H1 (cell line): Measurements from ENCODE around the gene RBP5. TPM values are rescaled to one million over a fixed set of nuclear protein-coding genes. Genes with fewer than 3 reads are reported as not detected.

Experiments
- CTCF ChIA-PET: fragments of 300-600 bp; sonication (Branson Sonifier 250); formaldehyde crosslinking; loops from one replicate; lab custom pipeline; 2021; ENCODE audit not compliant: partially characterized antibody; lab: Charles Lee
- POLR2A ChIA-PET: fragments of 300-600 bp; sonication (Branson Sonifier 250); formaldehyde crosslinking; loops from one replicate; lab custom pipeline; 2021; ENCODE audit warnings: inconsistent platforms; ENCODE audit not compliant: partially characterized antibody; lab: Charles Lee
- DNase-seq, 2 experiments: peaks; one replicate each; pipeline versions ENCODE4 v3.0.0 to v3.0.0-alpha.2; 2010 to 2022; ENCODE audit warnings: low spot score in 2 of 2, low read depth in 1 of 2, mixed read lengths in 1 of 2
- FAIRE-seq: peaks from 2 replicates; lab custom pipeline; 2011; peaks lifted over from hg19 to GRCh38; lab: Jason Lieb, UNC
- H2AFZ ChIP-seq: 2 replicates; pipeline ENCODE4 v1.8.1; 2012; ENCODE audit warnings: low read length, inconsistent platforms
- H2AK5ac ChIP-seq: 2 replicates; pipeline ENCODE4 v1.6.1; 2013; ENCODE audit warnings: low read depth, low read length
- H2BK120ac ChIP-seq: replicated peaks from 2 replicates; pipeline ENCODE3; 2013; ENCODE audit warnings: low read depth, low read length, inconsistent platforms
- H2BK12ac ChIP-seq: 2 replicates; pipeline ENCODE4 v1.6.1; 2013; ENCODE audit warnings: low read depth, low read length
- H2BK15ac ChIP-seq: 2 replicates; pipeline ENCODE4 v1.6.1; 2013; ENCODE audit warnings: low read length
- H2BK20ac ChIP-seq: 2 replicates; pipeline ENCODE4 v1.6.1; 2013; ENCODE audit warnings: low read length
- H2BK5ac ChIP-seq: 2 replicates; pipeline ENCODE4 v1.6.1; 2013; ENCODE audit warnings: low read depth, low read length
- H3K14ac ChIP-seq: 2 replicates; pipeline ENCODE4 v1.6.1; 2013; ENCODE audit warnings: inconsistent platforms; ENCODE audit not compliant: insufficient read length
- H3K18ac ChIP-seq: 2 replicates; pipeline ENCODE4 v1.6.1; 2013; ENCODE audit warnings: low read length; ENCODE audit errors: extremely low read depth
- H3K23ac ChIP-seq: 2 replicates; pipeline ENCODE4 v1.6.1; 2013; ENCODE audit warnings: inconsistent platforms; ENCODE audit not compliant: insufficient read length
- H3K23me2 ChIP-seq: 2 replicates; pipeline ENCODE4 v1.6.1; 2013; ENCODE audit warnings: low read depth, low read length
- H3K27ac ChIP-seq: 2 replicates; pipeline ENCODE4 v1.6.1; 2011; ENCODE audit warnings: low read depth, low read length, inconsistent platforms
- H3K27me3 ChIP-seq, 4 experiments: replicated peaks in 1 of 4; 1 replicate in 1 of 4; 2 replicates in 3 of 4; pipeline versions ENCODE4 v1.6.1 to v1.8.1; 2011 to 2013; ENCODE audit warnings: low read length in 3 of 4, mild to moderate bottlenecking in 3 of 4, inconsistent platforms in 2 of 4, mixed read lengths in 2 of 4, moderate library complexity in 1 of 4; ENCODE audit not compliant: control insufficient read depth in 3 of 4, insufficient read depth in 3 of 4; ENCODE audit errors: extremely low read depth in 1 of 4
- H3K36me3 ChIP-seq, 4 experiments: 2 replicates each; pipeline versions ENCODE4 v1.6.1 to v1.8.1; 2011 to 2013; ENCODE audit warnings: mild to moderate bottlenecking in 4 of 4, low read length in 3 of 4, moderate library complexity in 2 of 4, control low read depth in 1 of 4, inconsistent platforms in 1 of 4; ENCODE audit not compliant: insufficient read depth in 4 of 4, control insufficient read depth in 2 of 4
- H3K4ac ChIP-seq: replicated peaks from 2 replicates; pipeline ENCODE3; 2013; ENCODE audit warnings: low read length, low read depth, mixed read lengths, inconsistent platforms; ENCODE audit not compliant: insufficient read length
- H3K4me1 ChIP-seq, 4 experiments: replicated peaks in 1 of 4; 1 replicate in 1 of 4; 2 replicates in 3 of 4; pipeline versions ENCODE4 v1.6.1 to v1.8.1; 2011 to 2013; ENCODE audit warnings: low read length in 3 of 4, inconsistent platforms in 2 of 4, mixed read lengths in 1 of 4; ENCODE audit not compliant: insufficient read depth in 4 of 4, control insufficient read depth in 3 of 4
- H3K4me2 ChIP-seq, 2 experiments: 2 replicates each; pipeline versions ENCODE4 v1.6.1 to v1.8.1; 2011 to 2013; ENCODE audit warnings: low read depth in 2 of 2, low read length in 2 of 2, control low read depth in 1 of 2, inconsistent platforms in 1 of 2, mild to moderate bottlenecking in 1 of 2; ENCODE audit not compliant: insufficient read depth in 1 of 2
- H3K4me3 ChIP-seq, 4 experiments: fragments of 200-600, 300-600 bp in 1 of 4; sonication (generic), shearing (Covaris generic), sonication (Bioruptor Twin) in 1 of 4; 2 replicates each; pipeline versions ENCODE4 v1.5.1 to v1.8.1; 2011 to 2016; ENCODE audit warnings: low read length in 4 of 4, low read depth in 3 of 4, control low read depth in 2 of 4, inconsistent platforms in 2 of 4, mild to moderate bottlenecking in 2 of 4, mixed read lengths in 1 of 4, moderate library complexity in 1 of 4; ENCODE audit not compliant: insufficient read depth in 2 of 4; ENCODE audit errors: extremely low read depth in 1 of 4
- H3K56ac ChIP-seq: replicated peaks from 2 replicates; pipeline ENCODE3; 2013; ENCODE audit warnings: low read depth, mild to moderate bottlenecking, mixed read lengths, low read length, inconsistent platforms; ENCODE audit not compliant: insufficient read length
- H3K79me1 ChIP-seq: 2 replicates; pipeline ENCODE4 v1.6.1; 2013; ENCODE audit warnings: low read depth, low read length, control low read depth
- H3K79me2 ChIP-seq, 2 experiments: 2 replicates each; pipeline versions ENCODE4 v1.6.1 to v1.8.1; 2012 to 2013; ENCODE audit warnings: low read length in 2 of 2, mild to moderate bottlenecking in 2 of 2, inconsistent platforms in 1 of 2; ENCODE audit not compliant: insufficient read depth in 2 of 2, control insufficient read depth in 1 of 2
- H3K9ac ChIP-seq, 4 experiments: replicated peaks in 1 of 4; 1 replicate in 1 of 4; 2 replicates in 3 of 4; pipeline versions ENCODE4 v1.6.1 to v1.8.1; 2011 to 2013; ENCODE audit warnings: low read depth in 3 of 4, low read length in 3 of 4, control low read depth in 2 of 4, mild to moderate bottlenecking in 2 of 4, moderate library complexity in 2 of 4, inconsistent platforms in 1 of 4; ENCODE audit errors: extremely low read depth in 1 of 4
- H3K9me3 ChIP-seq, 2 experiments: 2 replicates each; pipeline versions ENCODE4 v1.6.1 to v1.8.1; 2012 to 2013; ENCODE audit warnings: mild to moderate bottlenecking in 2 of 2, moderate library complexity in 2 of 2, control low read depth in 1 of 2, inconsistent platforms in 1 of 2, low read depth in 1 of 2, low read length in 1 of 2, mixed read lengths in 1 of 2; ENCODE audit not compliant: insufficient read depth in 2 of 2
- H4K20me1 ChIP-seq, 2 experiments: replicated peaks in 1 of 2; 2 replicates each; pipeline versions ENCODE3 to v1.8.1; 2011 to 2013; ENCODE audit warnings: inconsistent platforms in 2 of 2, low read length in 2 of 2, mild to moderate bottlenecking in 1 of 2; ENCODE audit not compliant: insufficient read depth in 2 of 2, control insufficient read depth in 1 of 2
- H4K5ac ChIP-seq: 2 replicates; pipeline ENCODE4 v1.6.1; 2013; ENCODE audit warnings: low read length, low read depth, mixed read lengths, inconsistent platforms; ENCODE audit not compliant: insufficient read length
- H4K8ac ChIP-seq: 2 replicates; pipeline ENCODE4 v1.8.0; 2013; ENCODE audit warnings: mild to moderate bottlenecking, moderate library complexity, low read length, inconsistent platforms; ENCODE audit not compliant: insufficient read depth; ENCODE audit errors: extremely low read depth
- H4K91ac ChIP-seq: replicated peaks from 2 replicates; pipeline ENCODE3; 2013; ENCODE audit warnings: low read length, mixed read lengths, inconsistent platforms; ENCODE audit not compliant: insufficient read length
- POU5F1 ChIP-seq: IDR thresholded peaks from 2 replicates; pipeline ENCODE4 v1.6.1; 2011; ENCODE audit warnings: low read depth, mild to moderate bottlenecking, low read length, moderate library complexity
- whole genome bisulfite sequencing, 2 experiments: shearing (Covaris generic) in 1 of 2; methylation state at CpG; one replicate each; pipeline versions ENCODE4 v1.1.6 to v1.1.7; 2013 to 2015; ENCODE audit warnings: low lambda C conversion rate in 2 of 2, mixed read lengths in 2 of 2, inconsistent platforms in 1 of 2, low coverage in 1 of 2, missing lambda C conversion rate in 1 of 2; ENCODE audit not compliant: insufficient replicate concordance in 2 of 2, insufficient coverage in 1 of 2, insufficient read length in 1 of 2; ENCODE audit errors: extremely low coverage in 1 of 2, missing lambda C conversion rate in 1 of 2; 5-methylcytosine and 5-hydroxymethylcytosine counted together
- polyA plus RNA-seq, 7 experiments: library from polyadenylated mRNA; depleted of rRNA in 3 of 7; stranded (reverse) in 5 of 7; unstranded in 2 of 7; fragments of >200 nt in 5 of 7; fragments of 200-250 nt in 2 of 7; gene quantifications; 1 replicate in 5 of 7; 2 replicates in 1 of 7; 4 replicates in 1 of 7; pipeline versions ENCODE4 v1.2.1 to v1.2.3, GENCODE V29; 2011 to 2013; ENCODE audit warnings: missing spikeins in 2 of 7, mixed read lengths in 2 of 7
- total RNA-seq: library from RNA; stranded (reverse); fragmentation: NEBNext Ultra II Directional; extraction: Animal tissue kit (Norgen Biotek cat#: 25700); gene quantifications from 2 replicates; pipeline ENCODE4 v1.2.1, GENCODE V29; 2021

Gene RBP5
- total and polyA plus RNA-seq, 2 of the 8 experiments (the other 6 are each of a cell fraction or from before 2014, with no cell fraction given): 1.2 to 1.9 TPM

DNA sequence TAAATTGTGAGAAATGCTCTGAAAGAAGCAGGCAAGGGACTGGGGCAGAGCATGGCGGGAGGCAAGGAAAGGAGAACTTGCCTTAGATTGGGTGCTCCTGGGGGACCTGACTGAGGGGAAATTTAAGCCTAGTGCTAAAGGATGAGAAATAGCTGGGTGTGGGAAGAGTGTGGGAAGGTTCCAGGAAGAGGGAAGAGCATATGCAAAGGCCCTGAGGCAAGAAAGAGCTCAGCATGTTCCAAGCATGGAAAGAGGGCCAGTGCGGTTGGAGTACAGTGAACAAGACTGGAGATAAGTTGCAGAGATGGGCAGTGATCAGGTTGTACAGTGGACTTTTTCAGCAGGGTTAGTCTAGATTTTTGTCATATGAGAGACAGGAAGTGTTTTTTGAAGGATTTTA is 10.5 kb upstream of the RBP5 start:
- H3K27ac ChIP-seq: no peak overlapping the region
- H2AK5ac ChIP-seq: no peak overlapping the region
- H4K5ac ChIP-seq: no peak overlapping the region
- CTCF ChIA-PET: interaction anchor here (1.0 to 9.8 kb wide), 6 partner anchors 8 to 50 kb away, joined by 3 to 151 read pairs (median 4); partner anchors contain the start of gene PEX5
- peaks cover 4 to 22% (median 9%) of the 10 kb centered on the region in 4 experiments; a peak in 7 of 8 replicates for H3K36me3 ChIP-seq
- H3K27me3 ChIP-seq: no peaks in the 10 kb centered on the region
- H2BK20ac ChIP-seq: no peak overlapping the region
- H3K4me3 ChIP-seq: no peak overlapping the region
- no peak for DNase-seq
- no peak overlapping the region for H3K9ac ChIP-seq
- no peak overlapping the region for H3K14ac ChIP-seq
- H3K56ac ChIP-seq: no peak overlapping the region
- H4K91ac ChIP-seq: no peak overlapping the region
- H2BK120ac ChIP-seq: no peak overlapping the region
- no peaks in the 10 kb centered on the region for H3K4me1 ChIP-seq
- WGBS, 2 experiments: 89% methylated on average over 2 of the region's 2 CpGs; no CpG with 5 or more reads in 1 of the 2 experiments
- H2BK12ac ChIP-seq: no peak overlapping the region
- H4K8ac ChIP-seq: no peak overlapping the region
- H3K18ac ChIP-seq: no peak overlapping the region
- no peak overlapping the region for H2AFZ ChIP-seq
- no peaks in the 10 kb centered on the region for H3K23me2 ChIP-seq
- H3K9me3 ChIP-seq: peaks cover 0 to 3% of the 10 kb centered on the region in 2 experiments; a peak in 1 of 4 replicates
- H3K23ac ChIP-seq: no peak overlapping the region
- H3K79me1 ChIP-seq: no peaks in the 10 kb centered on the region
- H2BK5ac ChIP-seq: no peak overlapping the region
- H2BK15ac ChIP-seq: no peak overlapping the region
- H3K4ac ChIP-seq: no peak overlapping the region
- POLR2A ChIA-PET: interaction anchor here (1.2 kb wide), 1 partner anchor 30 kb away, joined by 3 read pairs; the partner anchor contains the start of gene C1RL
- peaks cover 0 to 3% of the 10 kb centered on the region in 2 experiments for H4K20me1 ChIP-seq
- no peak overlapping the region for H3K4me2 ChIP-seq
- no peak for FAIRE-seq
- H3K79me2 ChIP-seq: no peaks in the 10 kb centered on the region
- TF ChIP-seq POU5F1: no peak
